ENCODE measurements around the gene DNMT3B.
A peak's percentile ranks its signal among the peaks of the same experiment; 100 is the strongest.
"Not testable (repeated sequence)": the region's sequence is repeated elsewhere in the genome, so short reads cannot be mapped to it uniquely, and the experiment has no call there.

DNMT3B gene

DNA sequence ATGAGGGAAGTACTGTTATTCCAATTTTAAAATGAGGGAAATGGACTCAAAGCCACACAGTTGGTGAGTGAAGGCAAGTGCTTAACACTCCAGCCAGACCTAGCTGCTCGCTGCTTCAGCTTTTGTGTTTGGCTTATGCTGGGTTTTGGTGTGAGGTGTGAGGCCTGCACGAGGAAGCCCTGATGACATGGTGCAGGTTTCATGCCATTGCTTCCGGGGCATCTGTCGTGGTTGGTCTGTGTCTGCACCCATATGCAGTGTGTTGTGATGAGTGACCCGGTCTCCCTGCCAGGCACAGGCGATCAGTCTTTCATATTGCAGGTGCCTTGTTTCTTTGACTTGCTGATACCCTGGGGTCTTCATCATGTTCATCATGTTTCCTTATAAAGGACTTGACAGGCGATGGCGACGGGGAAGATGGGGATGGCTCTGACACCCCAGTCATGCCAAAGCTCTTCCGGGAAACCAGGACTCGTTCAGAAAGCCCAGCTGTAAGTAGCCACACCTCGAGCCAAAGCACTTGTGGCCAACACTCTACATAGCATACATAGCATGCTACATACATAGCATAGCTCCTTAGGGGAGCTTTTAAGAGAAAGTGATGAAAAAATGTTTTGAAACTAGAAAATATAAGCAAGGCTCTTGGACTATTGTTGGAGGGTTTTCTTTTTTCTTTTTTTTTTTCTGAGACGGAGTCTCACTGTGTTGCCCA, 22.3 kb downstream of the DNMT3B start:
- in situ Hi-C loops (cut with MboI; ENCODE audit: low pct_unique_long_range_greater_than_20kb, low sequenced_read_pairs) = no loop called here
- no peak for DNase-seq

- in situ Hi-C loops (cut with MboI; ENCODE audit: low pct_unique_long_range_greater_than_20kb, low sequenced_read_pairs) = no loop called here
- no peak for DNase-seq
Observed at GRCh38 chr20:32786059-32786760, 24.0 kb downstream of the DNMT3B start.

DNA sequence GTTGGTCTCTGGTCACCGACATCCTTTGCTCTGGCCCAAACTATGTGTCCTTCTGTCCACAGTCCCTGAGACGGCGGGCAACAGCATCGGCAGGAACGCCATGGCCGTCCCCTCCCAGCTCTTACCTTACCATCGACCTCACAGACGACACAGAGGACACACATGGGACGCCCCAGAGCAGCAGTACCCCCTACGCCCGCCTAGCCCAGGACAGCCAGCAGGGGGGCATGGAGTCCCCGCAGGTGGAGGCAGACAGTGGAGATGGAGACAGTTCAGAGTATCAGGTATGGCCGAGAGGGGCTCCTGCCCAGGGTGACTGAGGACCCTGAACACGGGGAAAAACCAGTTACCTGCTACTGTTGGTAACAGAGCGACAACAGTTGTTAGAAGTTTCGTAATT, 25.0 kb downstream of the DNMT3B start:
- no peak for DNase-seq
- in situ Hi-C loops (cut with MboI; ENCODE audit: low pct_unique_long_range_greater_than_20kb, low sequenced_read_pairs) = no loop called here

GRCh38 chr20:32789896-32790750, 27.9 kb downstream of the DNMT3B start:
- DNase-seq = peak; percentile 66
- in situ Hi-C loops (cut with MboI; ENCODE audit: low pct_unique_long_range_greater_than_20kb, low sequenced_read_pairs) = no loop called here

- in situ Hi-C loops (cut with MboI; ENCODE audit: low pct_unique_long_range_greater_than_20kb, low sequenced_read_pairs) = no loop called here
- DNase-seq = no peak
Observed at GRCh38 chr20:32790751-32791057, 28.5 kb downstream of the DNMT3B start.

- in situ Hi-C loops (cut with MboI; ENCODE audit: low pct_unique_long_range_greater_than_20kb, low sequenced_read_pairs) = no loop called here
- peak; percentile 47 for DNase-seq
Observed at GRCh38 chr20:32792316-32792715, 30.1 kb downstream of the DNMT3B start.

- in situ Hi-C loops (cut with MboI; ENCODE audit: low pct_unique_long_range_greater_than_20kb, low sequenced_read_pairs) = no loop called here
- no peak for DNase-seq
Observed at GRCh38 chr20:32792731-32793458, 30.7 kb downstream of the DNMT3B start.

DNA sequence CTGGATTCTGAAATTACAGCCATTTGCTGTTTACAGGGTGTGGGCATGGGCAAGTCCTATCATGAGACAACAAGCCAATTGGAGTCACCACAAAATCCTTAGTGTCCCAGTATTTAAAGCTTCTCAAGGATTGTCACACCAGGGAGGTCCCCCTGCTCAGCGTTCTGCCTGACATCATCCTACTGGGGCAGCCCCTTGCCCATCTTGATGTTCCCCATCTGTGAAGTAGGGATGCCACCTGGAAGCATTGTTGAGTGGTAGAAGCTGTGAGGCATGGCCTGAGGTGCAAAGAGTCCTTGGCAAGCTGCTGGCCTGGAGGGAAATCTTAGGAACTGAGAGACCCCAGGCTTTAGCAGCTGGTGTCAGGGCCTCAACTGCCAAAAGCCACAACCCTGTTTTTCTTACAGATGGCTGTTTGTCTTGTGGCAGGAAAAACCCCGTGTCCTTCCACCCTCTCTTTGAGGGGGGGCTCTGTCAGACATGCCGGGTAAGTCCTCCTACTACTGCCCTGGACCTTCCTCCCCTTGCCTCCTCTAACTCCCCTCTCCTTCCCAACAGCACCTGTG, 34.3 kb downstream of the DNMT3B start:
- DNase-seq = no peak
- in situ Hi-C loops (cut with MboI; ENCODE audit: low pct_unique_long_range_greater_than_20kb, low sequenced_read_pairs) = no loop called here

- in situ Hi-C loops (cut with MboI; ENCODE audit: low pct_unique_long_range_greater_than_20kb, low sequenced_read_pairs) = no loop called here
- DNase-seq = no peak
Observed at GRCh38 chr20:32796981-32797451, 34.8 kb downstream of the DNMT3B start.

DNA sequence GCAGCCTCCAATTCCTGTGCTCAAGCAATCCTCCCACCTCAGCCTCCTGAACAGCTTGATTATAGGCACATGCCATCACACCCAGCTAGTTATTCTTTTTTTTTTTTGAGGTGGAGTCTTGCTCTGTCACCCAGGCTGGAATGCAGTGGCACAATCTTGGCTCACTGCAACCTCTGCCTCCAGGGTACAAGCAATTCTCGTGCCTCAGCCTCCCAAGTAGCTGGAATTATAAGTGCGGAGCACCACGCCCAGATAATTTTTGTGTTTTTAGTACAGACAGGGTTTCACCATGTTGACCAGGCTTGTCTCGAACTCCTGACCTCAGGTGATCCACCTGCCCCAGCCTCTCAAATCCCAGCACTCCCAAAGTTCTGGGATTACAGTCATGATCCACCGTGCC, 35.4 kb downstream of the DNMT3B start:
- DNase-seq; in situ Hi-C loops (cut with MboI; ENCODE audit: low pct_unique_long_range_greater_than_20kb, low sequenced_read_pairs): not testable (repeated sequence)

DNA sequence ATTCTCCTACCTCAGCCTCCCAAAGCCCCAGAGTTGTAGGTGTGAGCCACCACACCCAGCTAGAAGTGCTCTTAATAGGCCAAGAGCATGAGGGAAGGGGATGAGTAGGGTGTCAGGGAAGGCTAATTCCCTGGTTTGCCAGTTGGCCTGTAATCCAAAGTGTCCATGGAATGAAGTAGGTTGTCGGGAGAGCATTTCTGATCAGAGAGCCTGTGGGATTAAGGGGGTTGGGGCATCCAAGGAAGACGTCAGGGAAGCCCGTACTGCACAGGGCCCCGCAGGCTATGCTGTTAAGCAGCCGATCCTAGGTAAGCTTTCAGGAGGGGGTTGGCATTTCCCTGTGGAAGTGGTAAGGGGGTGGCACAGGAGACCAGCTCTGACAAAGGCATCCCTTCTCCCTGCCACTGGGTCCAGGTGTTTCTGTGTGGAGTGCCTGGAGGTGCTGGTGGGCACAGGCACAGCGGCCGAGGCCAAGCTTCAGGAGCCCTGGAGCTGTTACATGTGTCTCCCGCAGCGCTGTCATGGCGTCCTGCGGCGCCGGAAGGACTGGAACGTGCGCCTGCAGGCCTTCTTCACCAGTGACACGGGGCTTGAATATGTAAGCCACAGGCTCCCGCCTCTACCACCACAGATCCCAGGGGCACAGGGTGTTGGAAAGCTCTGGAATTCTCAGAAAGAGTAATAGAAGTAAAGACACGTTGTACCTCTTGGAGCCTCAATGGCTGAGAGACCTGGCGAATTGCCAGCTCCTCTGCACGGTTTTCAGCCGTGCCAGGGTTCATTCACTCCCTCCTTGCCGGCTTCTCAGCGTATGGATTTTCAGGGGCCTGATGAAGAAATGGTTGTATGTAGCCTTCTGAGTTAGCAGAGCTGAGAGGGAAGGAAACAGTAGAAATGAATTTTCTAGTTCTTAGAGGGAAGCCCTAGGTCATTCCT, 36.1 kb downstream of the DNMT3B start:
- in situ Hi-C loops (cut with MboI; ENCODE audit: low pct_unique_long_range_greater_than_20kb, low sequenced_read_pairs) = no loop called here

DNA sequence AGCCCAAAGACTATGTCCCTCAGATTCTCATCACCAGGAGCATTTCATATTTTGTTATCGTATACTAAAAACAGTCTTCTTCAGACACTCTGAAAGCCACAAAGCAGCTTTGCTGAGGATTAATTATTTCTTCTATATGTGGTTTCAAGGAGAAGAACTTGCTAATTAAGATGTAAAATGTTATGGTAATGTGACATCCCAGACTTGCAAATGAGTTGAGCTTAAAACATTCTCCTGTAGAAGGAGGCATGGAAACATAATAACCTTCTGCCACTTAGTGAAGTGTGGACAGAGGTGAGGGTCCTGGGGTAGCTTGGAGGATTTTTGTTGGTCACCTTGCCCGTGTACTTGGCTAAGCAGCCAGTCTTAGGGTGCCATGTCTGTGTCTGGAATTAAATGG, 40.9 kb downstream of the DNMT3B start:
- no peak for DNase-seq
- in situ Hi-C loops (cut with MboI; ENCODE audit: low pct_unique_long_range_greater_than_20kb, low sequenced_read_pairs) = no loop called here

More for the DNA sequence above, 36.1 kb downstream of the DNMT3B start:
- DNase-seq = no peak

DNA sequence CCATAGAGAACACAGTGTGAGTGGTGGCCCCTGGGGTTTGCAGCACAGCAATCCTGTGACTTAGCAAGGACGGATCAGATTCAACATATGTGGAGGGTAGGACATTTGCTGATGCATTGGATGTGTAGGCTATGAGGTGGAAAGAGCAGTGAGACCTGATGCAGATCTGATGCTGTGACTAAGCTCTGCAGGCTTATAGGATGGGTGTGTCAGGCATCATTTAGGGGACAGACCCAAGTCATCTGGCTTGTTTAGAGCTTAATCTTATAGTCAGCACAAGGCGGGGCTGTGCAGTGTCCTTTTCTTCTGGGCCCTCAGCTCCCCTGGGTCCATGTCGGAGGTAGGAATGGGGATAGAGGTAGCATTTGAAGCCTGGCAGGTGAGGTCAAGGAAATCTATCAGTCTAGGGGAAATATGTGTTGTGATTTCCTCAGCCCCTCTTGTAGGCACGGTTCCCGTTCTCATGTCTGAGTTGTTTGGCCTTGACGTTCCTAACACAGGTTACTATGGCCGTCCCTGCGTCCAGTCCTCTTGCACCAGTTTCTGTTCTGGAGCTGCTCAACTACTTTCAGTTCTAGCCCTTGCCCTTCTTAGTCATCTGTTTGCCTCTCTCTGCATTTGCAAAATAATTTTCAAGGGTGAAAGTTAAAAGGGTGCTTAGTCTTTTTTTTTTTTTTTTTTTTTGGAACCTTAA, 42.0 kb downstream of the DNMT3B start:
- no peak for DNase-seq
- in situ Hi-C loops (cut with MboI; ENCODE audit: low pct_unique_long_range_greater_than_20kb, low sequenced_read_pairs) = no loop called here

DNA sequence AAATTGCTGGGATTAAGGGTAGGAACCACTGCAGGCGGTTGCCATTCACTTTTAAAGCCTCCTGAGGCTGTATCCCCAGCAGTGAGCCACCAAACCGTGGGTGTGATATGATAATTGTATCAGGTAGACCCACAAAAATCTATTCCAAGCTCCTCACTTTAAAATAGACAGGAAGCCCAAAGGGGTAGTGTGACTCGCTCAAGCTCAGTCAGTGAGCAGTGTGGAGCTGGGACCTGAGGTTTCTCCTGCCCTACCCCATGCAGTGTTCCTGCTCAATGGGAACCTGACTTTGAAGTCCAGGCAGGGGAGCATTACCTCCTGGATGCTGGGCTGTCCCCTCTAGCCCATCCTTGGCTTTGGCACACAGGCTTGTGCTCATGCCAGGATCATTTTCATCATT, 42.6 kb downstream of the DNMT3B start:
- no peak for DNase-seq

GRCh38 chr20:32805721-32806120, 43.5 kb downstream of the DNMT3B start:
- in situ Hi-C loops (cut with MboI; ENCODE audit: low pct_unique_long_range_greater_than_20kb, low sequenced_read_pairs) = no loop called here
- DNase-seq = no peak

More for the DNA sequence above, 42.6 kb downstream of the DNMT3B start:
- in situ Hi-C loops (cut with MboI; ENCODE audit: low pct_unique_long_range_greater_than_20kb, low sequenced_read_pairs) = no loop called here

DNA sequence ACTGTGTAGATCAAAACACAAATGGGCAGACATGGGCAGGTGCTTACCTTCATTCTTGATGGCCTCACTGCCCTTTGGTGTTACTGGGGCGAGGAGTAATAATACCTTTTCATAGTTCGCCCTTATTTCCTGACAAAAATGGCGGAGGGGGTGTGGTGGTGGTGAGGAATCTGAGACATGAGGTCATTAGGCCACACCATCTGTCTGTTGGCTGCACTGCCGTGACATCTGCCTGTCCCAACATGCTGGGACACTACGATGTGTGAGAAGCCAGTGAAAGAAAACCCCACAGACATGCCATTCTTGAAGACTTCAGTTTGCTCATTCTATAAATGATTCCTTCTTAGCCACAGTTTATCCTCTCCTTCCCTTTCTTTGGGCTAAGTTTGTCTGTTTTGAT, 44.2 kb downstream of the DNMT3B start:
- in situ Hi-C loops (cut with MboI; ENCODE audit: low pct_unique_long_range_greater_than_20kb, low sequenced_read_pairs) = no loop called here
- DNase-seq = no peak

DNA sequence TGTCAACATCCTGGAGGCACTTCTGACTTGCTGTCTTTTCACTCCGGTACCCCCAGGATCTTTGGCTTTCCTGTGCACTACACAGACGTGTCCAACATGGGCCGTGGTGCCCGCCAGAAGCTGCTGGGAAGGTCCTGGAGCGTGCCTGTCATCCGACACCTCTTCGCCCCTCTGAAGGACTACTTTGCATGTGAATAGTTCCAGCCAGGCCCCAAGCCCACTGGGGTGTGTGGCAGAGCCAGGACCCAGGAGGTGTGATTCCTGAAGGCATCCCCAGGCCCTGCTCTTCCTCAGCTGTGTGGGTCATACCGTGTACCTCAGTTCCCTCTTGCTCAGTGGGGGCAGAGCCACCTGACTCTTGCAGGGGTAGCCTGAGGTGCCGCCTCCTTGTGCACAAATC, 45.5 kb downstream of the DNMT3B start:
- DNase-seq = no peak
- in situ Hi-C loops (cut with MboI; ENCODE audit: low pct_unique_long_range_greater_than_20kb, low sequenced_read_pairs) = no loop called here

- in situ Hi-C loops (cut with MboI; ENCODE audit: low pct_unique_long_range_greater_than_20kb, low sequenced_read_pairs) = no loop called here
- DNase-seq = no peak
Observed at GRCh38 chr20:32808438-32808837, 46.3 kb downstream of the DNMT3B start.
